OCI-LY3 (cell line): ENCODE measurements around the gene SLC9C2.

Experiments
- CTCF ChIP-seq: fragments of 200-600, 300-600 bp; sonication (generic); IDR thresholded peaks from 2 replicates; pipeline ENCODE4 v1.5.1; 2014; ENCODE audit warnings: antibody characterized with exemption, low read length, low read depth
- EZH2phosphoT487 ChIP-seq: fragments of 200-600 bp; shearing (Covaris generic); IDR thresholded peaks from 2 replicates; pipeline ENCODE4 v1.6.1; 2018; ENCODE audit warnings: antibody characterized with exemption, mixed run types, low read depth

- TF ChIP-seq CTCF (no peak), EZH2phosphoT487 (no peak)
These were observed 121.6 kb downstream of the SLC9C2 start for GRCh38 chr1:173481195-173481772.
